Subcutaneous abdominal adipose tissue (tissue), 5 donors: Measurements from ENCODE around the gene COL5A3.
"Not testable (repeated sequence)": the region's sequence is repeated elsewhere in the genome, so short reads cannot be mapped to it uniquely, and the experiment has no call there.

Experiments used
- H3K27ac ChIP-seq: one replicate; pipeline ENCODE4 v1.7.0; 2013; ENCODE audit warnings: low read depth, mild to moderate bottlenecking, inconsistent platforms, low read length, moderate library complexity
- H3K27me3 ChIP-seq, 5 donors: one replicate each; pipeline ENCODE4 v1.7.0; 2013; ENCODE audit warnings: low read length in 5 of 5, inconsistent platforms in 1 of 5; ENCODE audit not compliant: control insufficient read depth in 5 of 5, insufficient read depth in 4 of 5
- H3K36me3 ChIP-seq, 5 donors: one replicate each; pipeline ENCODE4 v1.7.0; 2013; ENCODE audit warnings: low read length in 5 of 5; ENCODE audit not compliant: control insufficient read depth in 5 of 5, insufficient read depth in 5 of 5
- H3K4me1 ChIP-seq, 5 donors: one replicate each; pipeline ENCODE4 v1.7.0; 2013; ENCODE audit warnings: low read length in 5 of 5, mild to moderate bottlenecking in 3 of 5, moderate library complexity in 1 of 5; ENCODE audit not compliant: control insufficient read depth in 5 of 5, insufficient read depth in 5 of 5
- H3K4me3 ChIP-seq, 5 donors: one replicate each; pipeline ENCODE4 v1.7.0; 2013; ENCODE audit warnings: low read length in 5 of 5, low read depth in 1 of 5
- H3K9ac ChIP-seq, 5 donors: one replicate each; pipeline ENCODE4 v1.7.0; 2013; ENCODE audit warnings: low read length in 5 of 5, mild to moderate bottlenecking in 4 of 5, moderate library complexity in 3 of 5
- H3K9me3 ChIP-seq, 5 donors: one replicate each; pipeline ENCODE4 v1.7.0; 2013; ENCODE audit warnings: low read length in 5 of 5; ENCODE audit not compliant: control insufficient read depth in 5 of 5
- donor health status: healthy.
- donor health status: healthy.
- donor health status: healthy.
- donor health status: healthy.
- donor health status: healthy.

COL5A3 gene

GRCh38 chr19:9946528-9947125 lies 63.7 kb downstream of the COL5A3 start:
- H3K36me3 ChIP-seq, H3K4me3 ChIP-seq, H3K27me3 ChIP-seq: not testable (repeated sequence)
- H3K9ac ChIP-seq: peak overlapping the region in 1 of 5 donors; percentile 35
- peaks cover 11 to 38% (median 35%) of the 10 kb centered on the region in 5 donors for H3K4me1 ChIP-seq
- H3K9me3 ChIP-seq: peaks cover 7 to 11% (median 9%) of the 10 kb centered on the region in 5 donors
- H3K27ac ChIP-seq: peak overlapping the region; percentile 76

DNA sequence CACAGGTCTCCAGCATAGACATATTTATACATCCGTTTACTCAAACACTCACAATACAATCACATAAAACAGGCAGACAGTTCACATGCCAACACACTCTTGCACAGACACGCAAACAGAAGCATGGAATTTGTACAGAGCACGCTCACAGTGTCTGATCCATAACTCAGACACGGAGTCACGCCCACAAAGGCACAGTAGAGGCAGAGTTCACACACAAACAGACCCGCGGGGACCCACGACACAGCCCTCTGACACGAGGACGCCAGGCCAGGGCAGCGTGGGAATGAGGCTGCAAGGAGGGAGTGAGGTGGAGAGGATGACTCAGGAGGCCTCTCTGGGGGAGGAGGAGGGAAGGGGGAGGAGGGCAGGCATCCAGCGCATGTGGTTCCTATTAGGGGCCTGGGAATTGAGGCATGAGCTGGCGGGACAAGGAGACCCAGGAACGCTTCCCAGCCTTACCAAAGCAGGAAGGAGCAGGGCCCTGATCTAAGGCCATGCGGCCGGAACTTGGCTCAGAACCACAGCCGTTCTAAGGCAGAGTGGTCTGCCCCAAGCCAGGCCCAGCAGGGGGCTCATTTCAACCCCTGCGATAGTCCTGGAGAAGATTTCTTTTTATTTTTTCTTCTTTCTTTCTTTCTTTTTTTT lies 64.9 kb downstream of the COL5A3 start:
- Histone ChIP-seq H3K36me3 (peaks cover 0 to 4% (median 0%) of the 10 kb centered on the region in 5 donors), H3K27ac (peak overlapping the region; percentile 76), H3K9ac (peak overlapping the region in 2 of 5 donors; percentile 35 to 100), H3K27me3 (peaks cover 0 to 9% (median 0%) of the 10 kb centered on the region in 5 donors), H3K4me1 (peaks cover 11 to 38% (median 35%) of the 10 kb centered on the region in 5 donors), H3K4me3 (peak overlapping the region in 1 of 5 donors; percentile 29), H3K9me3 (peaks cover 9 to 13% (median 10%) of the 10 kb centered on the region in 5 donors)

DNA sequence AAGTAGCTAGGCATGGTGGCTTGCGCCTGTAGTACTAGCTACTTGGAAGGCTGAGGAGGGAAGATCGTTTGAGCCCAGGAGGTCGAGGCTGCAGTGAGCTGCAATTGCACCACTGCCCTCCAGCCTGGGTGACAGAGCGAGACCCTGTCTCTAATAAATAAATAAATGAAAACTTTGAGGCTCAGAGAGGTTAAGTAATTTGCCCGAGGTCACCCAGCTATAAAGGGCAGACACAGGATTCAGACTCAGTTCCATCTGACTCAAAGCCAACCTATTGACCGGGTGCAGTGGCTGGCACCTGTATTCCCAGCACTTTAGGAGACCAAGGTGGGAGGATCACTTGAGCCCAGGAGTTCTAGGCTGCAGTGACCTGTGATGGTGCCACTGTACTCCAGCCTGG lies 66.6 kb downstream of the COL5A3 start:
- H3K9ac ChIP-seq: no peak overlapping the region

DNA sequence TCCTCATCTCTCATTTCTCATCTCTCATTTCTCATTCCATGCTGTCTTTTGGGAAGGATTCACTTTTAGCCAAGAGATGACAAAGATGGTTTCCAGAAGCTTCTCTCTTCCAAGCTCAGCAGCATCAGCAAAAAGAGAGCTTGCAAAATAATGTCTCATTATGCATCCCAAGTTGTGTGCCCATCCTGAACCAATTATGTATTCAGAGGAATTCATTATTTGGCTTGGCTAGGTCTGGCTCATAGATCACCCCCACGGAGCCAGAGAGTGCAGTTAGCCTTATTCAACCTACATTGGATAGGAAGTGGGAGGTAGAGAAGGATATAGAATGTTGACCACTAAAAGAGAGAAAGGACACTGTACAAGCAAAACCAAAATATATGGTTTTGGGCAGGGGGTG lies 68.6 kb downstream of the COL5A3 start:
- Histone ChIP-seq H3K9me3 (peaks cover 5 to 13% (median 10%) of the 10 kb centered on the region in 5 donors), H3K27ac (no peak overlapping the region), H3K36me3 (peaks cover 0 to 4% (median 0%) of the 10 kb centered on the region in 5 donors), H3K9ac (no peak overlapping the region), H3K4me1 (peaks cover 6 to 24% (median 21%) of the 10 kb centered on the region in 5 donors), H3K4me3 (no peak overlapping the region), H3K27me3 (peaks cover 0 to 6% (median 0%) of the 10 kb centered on the region in 5 donors)

More for the DNA sequence above, 66.6 kb downstream of the COL5A3 start:
- peaks cover 9 to 36% (median 33%) of the 10 kb centered on the region in 5 donors for H3K4me1 ChIP-seq
- H3K4me3 ChIP-seq: no peak overlapping the region
- peaks cover 0 to 7% (median 0%) of the 10 kb centered on the region in 5 donors for H3K27me3 ChIP-seq
- H3K36me3 ChIP-seq: peaks cover 0 to 4% (median 0%) of the 10 kb centered on the region in 5 donors
- H3K27ac ChIP-seq: no peak overlapping the region
- H3K9me3 ChIP-seq: peaks cover 6 to 13% (median 10%) of the 10 kb centered on the region in 5 donors

GRCh38 chr19:9941231-9941630 lies 69.1 kb downstream of the COL5A3 start:
- Histone ChIP-seq H3K4me1 (peaks cover 3 to 21% (median 18%) of the 10 kb centered on the region in 5 donors), H3K4me3 (no peak overlapping the region), H3K9me3 (peaks cover 5 to 13% (median 10%) of the 10 kb centered on the region in 5 donors), H3K27me3 (peaks cover 0 to 6% (median 0%) of the 10 kb centered on the region in 5 donors), H3K27ac (no peak overlapping the region), H3K36me3 (peaks cover 0 to 4% (median 0%) of the 10 kb centered on the region in 5 donors), H3K9ac (no peak overlapping the region)

- H3K9ac ChIP-seq: no peak overlapping the region
Measured at GRCh38 chr19:9940778-9941177, 69.5 kb downstream of the COL5A3 start.

DNA sequence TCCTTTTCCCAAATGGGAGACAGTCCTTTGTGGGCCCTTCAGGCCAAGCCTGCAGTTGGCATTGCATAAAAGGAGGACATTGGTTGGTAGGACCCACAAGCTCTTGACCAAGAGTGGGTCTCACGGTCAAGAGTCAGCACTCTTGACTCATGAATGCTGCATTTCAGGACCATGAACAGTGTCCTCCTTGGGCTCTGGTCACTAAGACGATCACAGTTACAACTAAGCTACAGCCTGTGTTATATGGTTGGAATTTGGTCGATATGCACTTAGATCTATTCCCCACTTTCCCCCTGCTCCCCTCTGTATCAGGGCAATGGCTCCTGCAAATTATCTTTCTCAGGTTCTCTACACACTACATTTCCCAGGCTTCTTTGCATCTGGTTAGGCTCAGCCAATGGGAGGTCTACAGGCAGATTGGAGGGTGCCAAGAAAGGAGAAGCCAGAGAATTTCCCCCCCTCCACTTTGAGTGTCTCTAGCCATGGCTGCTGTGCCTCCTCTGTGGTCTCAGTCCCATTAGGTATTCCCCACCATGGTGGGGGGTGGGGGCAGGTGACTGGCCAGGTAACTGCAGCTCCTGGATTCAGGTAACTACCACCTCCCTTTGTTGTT lies 70.9 kb downstream of the COL5A3 start:
- H3K9me3 ChIP-seq: peaks cover 0 to 13% (median 10%) of the 10 kb centered on the region in 5 donors
- peaks cover 6 to 26% (median 20%) of the 10 kb centered on the region in 5 donors for H3K4me1 ChIP-seq
- peaks cover 0 to 18% (median 5%) of the 10 kb centered on the region in 5 donors for H3K27me3 ChIP-seq

More at GRCh38 chr19:9940778-9941177, 69.5 kb downstream of the COL5A3 start:
- Histone ChIP-seq H3K9me3 (peaks cover 5 to 13% (median 10%) of the 10 kb centered on the region in 5 donors), H3K36me3 (peaks cover 0 to 4% (median 0%) of the 10 kb centered on the region in 5 donors), H3K27me3 (peaks cover 0 to 6% (median 0%) of the 10 kb centered on the region in 5 donors), H3K4me1 (peaks cover 0 to 20% (median 14%) of the 10 kb centered on the region in 5 donors), H3K27ac (no peak overlapping the region), H3K4me3 (no peak overlapping the region)

GRCh38 chr19:9937001-9937411 lies 73.3 kb downstream of the COL5A3 start:
- no peak overlapping the region for H3K27ac ChIP-seq
- H3K9ac ChIP-seq: no peak overlapping the region
- peaks cover 0 to 6% (median 6%) of the 10 kb centered on the region in 5 donors for H3K9me3 ChIP-seq
- peaks cover 6 to 33% (median 25%) of the 10 kb centered on the region in 5 donors for H3K4me1 ChIP-seq
- peaks cover 0 to 18% (median 5%) of the 10 kb centered on the region in 5 donors for H3K27me3 ChIP-seq
- no peak overlapping the region for H3K4me3 ChIP-seq
- H3K36me3 ChIP-seq: no peaks in the 10 kb centered on the region

More for the DNA sequence above, 70.9 kb downstream of the COL5A3 start:
- Histone ChIP-seq H3K27ac (no peak overlapping the region), H3K36me3 (no peaks in the 10 kb centered on the region), H3K9ac (no peak overlapping the region), H3K4me3 (no peak overlapping the region)

GRCh38 chr19:9936326-9937000 lies 73.8 kb downstream of the COL5A3 start, which contains the start of gene OLFM2:
OLFM2 (minus strand) TSS chr19:9936515; CDS start chr19:9936366, 149 bp downstream.
- peaks cover 6 to 33% (median 25%) of the 10 kb centered on the region in 5 donors for H3K4me1 ChIP-seq
- H3K9me3 ChIP-seq: peaks cover 0 to under 1% (median under 1%) of the 10 kb centered on the region in 5 donors
- H3K4me3 ChIP-seq: peak within 1 kb of the TSS; percentile 49 to 90 (median 59)
- H3K27me3 ChIP-seq: peaks cover 0 to 21% (median 5%) of the 10 kb centered on the region in 5 donors
- no peaks in the 10 kb centered on the region for H3K36me3 ChIP-seq
- H3K9ac ChIP-seq: peak within 1 kb of the TSS in 2 of 5 donors; percentile 33 to 57
- H3K27ac ChIP-seq: peak within 1 kb of the TSS; percentile 38
